Fibroblast of villous mesenchyme (primary cell): ENCODE data around the gene COL4A1. TPM values are rescaled to one million over a fixed set of nuclear protein-coding genes. Genes with fewer than 3 reads are reported as not detected.
A peak's percentile ranks its signal among the peaks of the same experiment; 100 is the strongest.

Experiments used
- DNase-seq: peaks from one replicate; pipeline ENCODE4 v3.0.0-alpha.2; 2010; ENCODE audit warnings: low read depth
- H3K4me3 ChIP-seq: 2 replicates; pipeline ENCODE4 v1.5.1; 2011; ENCODE audit warnings: low read depth, mild to moderate bottlenecking, low read length
- CTCF ChIP-seq: IDR thresholded peaks from 2 replicates; pipeline ENCODE4 v1.5.1; 2012; ENCODE audit warnings: low read depth, mild to moderate bottlenecking, low read length; ENCODE audit not compliant: insufficient read depth
- total RNA-seq: library from RNA; depleted of rRNA; stranded (reverse); fragments of >200 nt; gene quantifications from 2 replicates; pipeline ENCODE4 v1.2.3, GENCODE V29; 2012

COL4A1 gene
- total RNA-seq, 1 donor: 1,391 TPM

- H3K4me3 ChIP-seq: no peak overlapping the region
- no peak for TF ChIP-seq CTCF
- DNase-seq: peak; percentile 42
Observed at GRCh38 chr13:110197471-110197870, 109.5 kb downstream of the COL4A1 start.

GRCh38 chr13:110197026-110197425 is 109.9 kb downstream of the COL4A1 start:
- no peak overlapping the region for H3K4me3 ChIP-seq
- TF ChIP-seq CTCF: no peak

GRCh38 chr13:110195547-110196485 is 111.1 kb downstream of the COL4A1 start:
- TF ChIP-seq CTCF: no peak
- no peak overlapping the region for H3K4me3 ChIP-seq
- DNase-seq: peak; percentile 79

More at GRCh38 chr13:110197026-110197425, 109.9 kb downstream of the COL4A1 start:
- DNase-seq: peak; percentile 99

DNA sequence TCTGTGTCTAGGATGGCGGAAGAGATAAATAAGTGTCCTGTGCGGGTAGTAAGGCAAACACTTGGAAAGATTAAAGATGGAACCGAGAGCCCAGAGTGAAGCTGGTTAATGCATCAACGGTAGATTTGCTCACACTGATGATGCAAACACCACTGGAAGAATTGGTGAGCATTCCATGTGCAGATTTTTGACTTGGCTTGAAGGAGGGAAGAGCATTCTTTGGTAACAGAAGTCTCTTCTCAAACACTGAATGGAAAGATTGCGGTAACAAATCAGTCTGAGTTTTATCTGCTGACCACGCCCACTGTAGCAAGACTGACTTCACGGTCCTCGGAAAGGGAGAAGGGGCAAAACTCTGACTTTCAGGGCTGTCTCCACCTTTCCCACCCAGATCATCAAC is 112.5 kb downstream of the COL4A1 start:
- no peak overlapping the region for H3K4me3 ChIP-seq
- TF ChIP-seq CTCF: no peak
- DNase-seq: peak; percentile 68

GRCh38 chr13:110193491-110193890 is 113.5 kb downstream of the COL4A1 start:
- no peak overlapping the region for H3K4me3 ChIP-seq
- DNase-seq: no peak
- TF ChIP-seq CTCF: no peak

- H3K4me3 ChIP-seq: no peak overlapping the region
- DNase-seq: peak; percentile 55
- no peak for TF ChIP-seq CTCF
Observed at GRCh38 chr13:110192472-110192871, 114.5 kb downstream of the COL4A1 start.
